Tibial nerve (tissue), 4 donors: ENCODE results near the gene CRTC3. TPM values are rescaled to one million over a fixed set of nuclear protein-coding genes. Genes with fewer than 3 reads are reported as not detected.

ENCODE experiments used
- DNase-seq, 2 donors: peaks; one replicate each; pipeline ENCODE4 v3.0.0-alpha.2; 2019; ENCODE audit warnings: low spot score in 2 of 2
- H3K27ac ChIP-seq, 4 donors: fragments of 200-600 bp; sonication (generic) in 3 of 4; one replicate each; pipeline ENCODE4 v1.5.1; 2017 to 2019; ENCODE audit warnings: mild to moderate bottlenecking in 1 of 4
- H3K27me3 ChIP-seq, 2 donors: fragments of 200-600 bp; sonication (generic) in 1 of 2; one replicate each; pipeline versions ENCODE4 v1.5.1 to v1.6.0; 2017 to 2019
- H3K36me3 ChIP-seq, 3 donors: fragments of 200-600 bp; sonication (generic); one replicate each; pipeline ENCODE4 v1.5.1; 2018 to 2019
- H3K4me1 ChIP-seq, 4 donors: fragments of 200-600 bp; sonication (generic) in 3 of 4; one replicate each; pipeline ENCODE4 v1.5.1; 2017 to 2019
- H3K4me3 ChIP-seq, 4 donors: fragments of 200-600 bp; sonication (generic) in 3 of 4; one replicate each; pipeline ENCODE4 v1.5.1; 2017 to 2019; ENCODE audit warnings: mild to moderate bottlenecking in 1 of 4, moderate library complexity in 1 of 4
- H3K9me3 ChIP-seq, 4 donors: fragments of 200-600 bp; sonication (generic) in 3 of 4; one replicate each; pipeline ENCODE4 v1.5.1; 2017 to 2019
- CTCF ChIP-seq, 5 experiments: fragments of 200-600 bp in 3 of 5; fragments of 450-650 bp in 2 of 5; sonication (generic) in 3 of 5; IDR thresholded peaks; one replicate each; pipeline ENCODE4 v1.5.1; 2016 to 2019; ENCODE audit warnings: antibody characterized with exemption in 5 of 5, mild to moderate bottlenecking in 3 of 5, moderate library complexity in 2 of 5
- EP300 ChIP-seq, 2 donors: sonication (generic); formaldehyde crosslinking; IDR thresholded peaks; one replicate each; pipeline ENCODE4 v1.6.1; 2017; ENCODE audit warnings: antibody characterized with exemption in 2 of 2, mild to moderate bottlenecking in 1 of 2
- POLR2A ChIP-seq, 2 donors: fragments of 450-650 bp; IDR thresholded peaks; one replicate each; pipeline ENCODE4 v1.6.1; 2017; ENCODE audit warnings: antibody characterized with exemption in 2 of 2, mild to moderate bottlenecking in 2 of 2, moderate library complexity in 2 of 2
- WGBS, 2 donors: methylation state at CpG; one replicate each; pipeline ENCODE4 v1.1.5; 2018; 5-methylcytosine and 5-hydroxymethylcytosine counted together
- total RNA-seq, 4 donors: library from RNA; depleted of rRNA; stranded (reverse); fragments of >200 nt; gene quantifications; one replicate each; pipeline ENCODE4 v1.1.0, GENCODE V29; 2016

Gene CRTC3
- total RNA-seq, 4 donors from 2014 or later = 52.7 to 63.7 (median 60.6) TPM

- DNase-seq = no peak
- no peaks in the 10 kb centered on the region for H3K9me3 ChIP-seq
- 30 to 36% methylated on average over 2 of the region's 2 CpGs for WGBS, 2 donors
- no peaks in the 10 kb centered on the region for H3K36me3 ChIP-seq
- no peak overlapping the region for H3K4me3 ChIP-seq
- H3K27me3 ChIP-seq = no peaks in the 10 kb centered on the region
- H3K4me1 ChIP-seq = peaks cover 0 to 65% (median 32%) of the 10 kb centered on the region in 4 donors
- TF ChIP-seq CTCF (IDR thresholded peaks at IDR 0.05) (no peak), EP300 (IDR thresholded peaks at IDR 0.05) (no peak), POLR2A (IDR thresholded peaks at IDR 0.05) (no peak)
- H3K27ac ChIP-seq = peak overlapping the region in 2 of 4 donors; percentile 4 to 68
Measured at GRCh38 chr15:90582553-90582952, 52.8 kb downstream of the CRTC3 start.

GRCh38 chr15:90583471-90584252, 53.9 kb downstream of the CRTC3 start:
- no peak for TF ChIP-seq CTCF (IDR thresholded peaks at IDR 0.05)
- no peak for TF ChIP-seq POLR2A (IDR thresholded peaks at IDR 0.05)
- TF ChIP-seq EP300 (IDR thresholded peaks at IDR 0.05) = no peak
- Histone ChIP-seq H3K4me3 (no peak overlapping the region), H3K27me3 (no peaks in the 10 kb centered on the region), H3K9me3 (no peaks in the 10 kb centered on the region), H3K4me1 (peaks cover 0 to 72% (median 32%) of the 10 kb centered on the region in 4 donors), H3K27ac (peak overlapping the region in 2 of 4 donors; percentile 56 to 68), H3K36me3 (no peaks in the 10 kb centered on the region)
- DNase-seq = no peak
- 47 to 57% methylated on average over 5 of the region's 5 CpGs for WGBS, 2 donors

GRCh38 chr15:90584841-90585240, 55.1 kb downstream of the CRTC3 start:
- Histone ChIP-seq H3K4me1 (peaks cover 0 to 65% (median 30%) of the 10 kb centered on the region in 4 donors), H3K27ac (no peak overlapping the region), H3K36me3 (no peaks in the 10 kb centered on the region), H3K27me3 (no peaks in the 10 kb centered on the region), H3K4me3 (no peak overlapping the region), H3K9me3 (no peaks in the 10 kb centered on the region)
- no peak for TF ChIP-seq POLR2A (IDR thresholded peaks at IDR 0.05)
- TF ChIP-seq EP300 (IDR thresholded peaks at IDR 0.05) = no peak
- TF ChIP-seq CTCF (IDR thresholded peaks at IDR 0.05) = no peak
- DNase-seq = no peak
- WGBS, 2 donors = 82 to 88% methylated on average over 6 of the region's 6 CpGs

- no peak overlapping the region for H3K4me3 ChIP-seq
- H3K27me3 ChIP-seq = no peaks in the 10 kb centered on the region
- TF ChIP-seq POLR2A (IDR thresholded peaks at IDR 0.05) (no peak), EP300 (IDR thresholded peaks at IDR 0.05) (peak in 1 of 2 donors; percentile 21), CTCF (IDR thresholded peaks at IDR 0.05) (no peak)
- DNase-seq = no peak
- H3K27ac ChIP-seq = peak overlapping the region in 1 of 4 donors; percentile 56
- no peaks in the 10 kb centered on the region for H3K9me3 ChIP-seq
- WGBS, 2 donors = 58 to 66% methylated on average over 4 of the region's 4 CpGs
- H3K4me1 ChIP-seq = peaks cover 0 to 65% (median 22%) of the 10 kb centered on the region in 4 donors
- H3K36me3 ChIP-seq = no peaks in the 10 kb centered on the region
Measured at GRCh38 chr15:90585863-90586262, 56.1 kb downstream of the CRTC3 start.

GRCh38 chr15:90586948-90587347, 57.2 kb downstream of the CRTC3 start:
- H3K27ac ChIP-seq = no peak overlapping the region
- no peaks in the 10 kb centered on the region for H3K9me3 ChIP-seq
- no peaks in the 10 kb centered on the region for H3K27me3 ChIP-seq
- WGBS, 2 donors = 90 to 93% methylated on average over 5 of the region's 5 CpGs
- H3K36me3 ChIP-seq = no peaks in the 10 kb centered on the region
- peaks cover 0 to 65% (median 19%) of the 10 kb centered on the region in 4 donors for H3K4me1 ChIP-seq
- TF ChIP-seq CTCF (IDR thresholded peaks at IDR 0.05) (no peak), EP300 (IDR thresholded peaks at IDR 0.05) (no peak), POLR2A (IDR thresholded peaks at IDR 0.05) (no peak)
- DNase-seq = no peak
- no peak overlapping the region for H3K4me3 ChIP-seq
